ENCODE measurements around the gene INHBB. TPM values are rescaled to one million over a fixed set of nuclear protein-coding genes. Genes with fewer than 3 reads are reported as not detected.

INHBB gene
- polyA plus RNA-seq, 3 donors, result 0.08 TPM; not detected in 2

- Histone ChIP-seq H3K9ac (ENCODE audit: insufficient read depth, low read length, poor library complexity, severe bottlenecking) (no peak overlapping the region), H3K4me1 (ENCODE audit: control insufficient read depth in 1 of 2, insufficient read depth in 2 of 2, low read length in 2 of 2) (peaks cover 28 to 40% of the 10 kb centered on the region in 2 donors), H3K9me3 (replicated peaks in 1 of 2; ENCODE audit: control insufficient read depth in 1 of 2, insufficient read depth in 1 of 2, low read length in 2 of 2) (peaks cover 0 to 26% of the 10 kb centered on the region in 2 donors), H3K27me3 (ENCODE audit: control insufficient read depth in 2 of 2, insufficient read depth in 2 of 2, low read length in 2 of 2) (peaks cover 38 to 71% of the 10 kb centered on the region in 2 donors), H3K4me2 (replicated peaks; ENCODE audit: extremely low read depth, low read length, poor library complexity, severe bottlenecking) (peak overlapping the region; percentile 67), H4K20me1 (ENCODE audit: insufficient read depth, low read length) (no peaks in the 10 kb centered on the region), H3K27ac (ENCODE audit: low read depth in 1 of 2, low read length in 2 of 2) (no peak overlapping the region), H3K79me2 (ENCODE audit: insufficient read depth, low read length) (no peaks in the 10 kb centered on the region), H2AFZ (ENCODE audit: insufficient read depth, low read depth, low read length, poor library complexity, severe bottlenecking) (no peak overlapping the region), H3K36me3 (replicated peaks in 1 of 2; ENCODE audit: control insufficient read depth in 1 of 2, insufficient read depth in 2 of 2, low read length in 2 of 2) (no peaks in the 10 kb centered on the region), H3K4me3 (replicated peaks in 1 of 3; ENCODE audit: low read depth in 2 of 3, low read length in 3 of 3) (no peak overlapping the region)
- peak overlapping the region; percentile 47 to 85 for H3K4me3 Mint-ChIP-seq
- peaks cover 0 to 26% (median 7%) of the 10 kb centered on the region in 7 donors for H3K9me3 Mint-ChIP-seq
- intact Hi-C loops (cut with micrococcal nuclease), result loop anchor here (10.0 kb wide), 2 partner anchors 327 to 337 kb away; no protein-coding TSS in a partner anchor
- TF ChIP-seq CTCF (IDR thresholded peaks at IDR 0.05), result no peak
- H3K27ac Mint-ChIP-seq, result no peak overlapping the region
- peaks cover 22% of the 10 kb centered on the region for H3K4me1 Mint-ChIP-seq
- no peak for DNase-seq
- H3K36me3 Mint-ChIP-seq, result peaks cover 5 to 9% of the 10 kb centered on the region in 2 donors
- 10% methylated on average over 18 of the region's 27 CpGs for WGBS (ENCODE audit: insufficient coverage)
- H3K27me3 Mint-ChIP-seq (ENCODE audit: low read depth in 3 of 3), result peaks cover 60 to 78% (median 78%) of the 10 kb centered on the region in 3 donors
Measured at GRCh38 chr2:120347396-120348060, 1.6 kb downstream of the INHBB start.

- peaks cover 17% of the 10 kb centered on the region for H3K4me1 Mint-ChIP-seq
- Histone ChIP-seq H3K36me3 (replicated peaks in 1 of 2; ENCODE audit: control insufficient read depth in 1 of 2, insufficient read depth in 2 of 2, low read length in 2 of 2) (no peaks in the 10 kb centered on the region), H2AFZ (ENCODE audit: insufficient read depth, low read depth, low read length, poor library complexity, severe bottlenecking) (no peak overlapping the region), H3K4me2 (replicated peaks; ENCODE audit: extremely low read depth, low read length, poor library complexity, severe bottlenecking) (no peak overlapping the region), H3K79me2 (ENCODE audit: insufficient read depth, low read length) (no peaks in the 10 kb centered on the region), H3K4me1 (ENCODE audit: control insufficient read depth in 1 of 2, insufficient read depth in 2 of 2, low read length in 2 of 2) (peaks cover 26 to 36% of the 10 kb centered on the region in 2 donors), H3K27me3 (ENCODE audit: control insufficient read depth in 2 of 2, insufficient read depth in 2 of 2, low read length in 2 of 2) (peaks cover 31 to 63% of the 10 kb centered on the region in 2 donors), H3K9ac (ENCODE audit: insufficient read depth, low read length, poor library complexity, severe bottlenecking) (no peak overlapping the region), H4K20me1 (ENCODE audit: insufficient read depth, low read length) (no peaks in the 10 kb centered on the region), H3K9me3 (replicated peaks in 1 of 2; ENCODE audit: control insufficient read depth in 1 of 2, insufficient read depth in 1 of 2, low read length in 2 of 2) (peaks cover 0 to 22% of the 10 kb centered on the region in 2 donors), H3K4me3 (replicated peaks in 1 of 3; ENCODE audit: low read depth in 2 of 3, low read length in 3 of 3) (no peak overlapping the region), H3K27ac (ENCODE audit: low read depth in 1 of 2, low read length in 2 of 2) (no peak overlapping the region)
- no peak for DNase-seq
- peaks cover 0 to 21% (median 4%) of the 10 kb centered on the region in 7 donors for H3K9me3 Mint-ChIP-seq
- H3K36me3 Mint-ChIP-seq, result peaks cover 2 to 4% of the 10 kb centered on the region in 2 donors
- H3K27ac Mint-ChIP-seq, result no peak overlapping the region
- peaks cover 53 to 72% (median 71%) of the 10 kb centered on the region in 3 donors for H3K27me3 Mint-ChIP-seq (ENCODE audit: low read depth in 3 of 3)
- peak overlapping the region in 1 of 2 donors; percentile 70 for H3K4me3 Mint-ChIP-seq
- intact Hi-C loops (cut with micrococcal nuclease), result loop anchor here (10.0 kb wide), 2 partner anchors 327 to 337 kb away; no protein-coding TSS in a partner anchor
- 20% methylated on average over 1 of the region's 7 CpGs for WGBS (ENCODE audit: insufficient coverage)
- no peak for TF ChIP-seq CTCF (IDR thresholded peaks at IDR 0.05)
Measured at GRCh38 chr2:120348134-120348736, 2.3 kb downstream of the INHBB start.

Measured in CD14-positive monocyte (primary cell).